HG02981 (cell line): Measurements from ENCODE around the gene GMCL2.
A peak's percentile ranks its signal among the peaks of the same experiment; 100 is the strongest.
"Not testable (repeated sequence)": the region's sequence is repeated elsewhere in the genome, so short reads cannot be mapped to it uniquely, and the experiment has no call there.

Experiments
- ATAC-seq: cut with Tn5 transposase; IDR thresholded peaks from one replicate; pipeline ENCODE4 v1.9.1; 2021; ENCODE audit warnings: mild to moderate bottlenecking, moderate library complexity; ENCODE audit not compliant: unreplicated experiment

GMCL2 gene, protein sequence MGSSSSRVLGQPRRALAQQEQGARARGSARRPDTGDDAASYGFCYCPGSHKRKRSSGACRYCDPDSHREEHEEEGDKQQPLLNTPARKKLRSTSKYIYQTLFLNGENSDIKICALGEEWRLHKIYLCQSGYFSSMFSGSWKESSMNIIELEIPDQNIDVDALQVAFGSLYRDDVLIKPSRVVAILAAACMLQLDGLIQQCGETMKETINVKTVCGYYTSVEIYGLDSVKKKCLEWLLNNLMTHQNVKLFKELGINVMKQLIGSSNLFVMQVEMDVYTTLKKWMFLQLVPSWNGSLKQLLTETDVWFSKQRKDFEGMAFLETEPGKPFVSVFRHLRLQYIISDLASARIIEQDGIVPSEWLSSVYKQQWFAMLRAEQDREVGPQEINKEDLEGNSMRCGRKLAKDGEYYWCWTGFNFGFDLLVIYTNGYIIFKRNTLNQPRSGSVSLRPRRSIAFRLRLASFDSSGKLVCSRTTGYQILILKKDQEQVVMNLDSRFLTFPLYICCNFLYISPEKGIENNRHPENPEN

DNA sequence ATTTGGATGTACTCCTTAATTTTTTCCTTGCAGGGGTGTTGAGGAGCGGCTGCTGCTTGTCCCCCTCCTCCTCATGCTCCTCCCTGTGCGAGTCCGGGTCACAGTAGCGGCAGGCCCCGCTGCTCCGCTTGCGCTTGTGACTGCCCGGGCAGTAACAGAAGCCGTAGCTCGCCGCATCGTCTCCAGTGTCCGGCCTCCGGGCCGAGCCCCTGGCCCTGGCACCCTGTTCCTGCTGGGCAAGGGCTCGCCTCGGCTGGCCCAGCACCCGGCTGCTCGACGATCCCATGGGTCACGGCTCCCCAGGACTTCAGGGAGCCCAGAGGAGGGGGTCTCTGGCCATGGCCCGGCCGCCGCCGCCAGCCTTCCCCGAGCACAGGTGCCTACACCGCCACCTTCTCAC, at the start of gene GMCL2:
Gene GMCL2 (minus strand): TSS at position 358 of the 400 bp plus-strand sequence. CDS start 72 bp downstream, at position 286.
- no peak for ATAC-seq

DNA sequence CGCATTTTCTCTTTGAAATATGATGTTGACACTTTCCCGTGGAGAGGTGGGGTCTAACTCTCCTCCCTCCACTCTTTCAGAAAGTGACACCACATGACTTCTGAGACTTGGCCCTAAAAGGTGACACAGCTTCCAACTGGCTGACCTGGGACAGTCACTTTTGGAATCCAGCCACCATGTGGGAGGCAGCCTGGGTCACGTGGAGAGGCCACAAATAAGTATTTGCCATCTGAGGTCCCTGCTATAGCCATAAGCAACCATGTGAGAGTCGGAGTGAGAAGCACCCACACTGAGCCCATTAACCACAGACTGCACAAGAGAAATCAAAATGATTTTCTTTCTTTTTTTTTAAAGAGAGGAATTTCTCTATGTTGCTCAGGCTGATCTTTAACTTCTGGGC, 49.5 kb upstream of the GMCL2 start:
- ATAC-seq, result no peak

DNA sequence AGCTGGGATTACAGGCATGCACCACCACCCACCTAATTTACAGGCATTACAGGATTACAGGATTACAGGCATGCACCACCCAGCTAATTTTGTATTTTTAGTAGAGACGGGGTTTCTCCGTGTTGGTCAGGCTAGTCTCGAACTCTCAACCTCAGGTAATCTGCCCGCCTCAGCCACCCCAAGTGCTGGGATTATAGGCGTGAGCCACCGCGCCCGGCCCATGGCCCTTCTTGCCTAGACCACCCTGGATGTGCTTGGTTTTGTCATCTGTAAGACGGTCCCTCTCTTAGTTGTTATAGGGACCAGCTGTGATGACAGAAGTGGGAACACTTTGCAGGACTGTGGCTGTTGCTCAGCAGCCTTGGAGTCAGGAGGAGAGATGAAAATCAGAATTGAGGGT, 49.0 kb upstream of the GMCL2 start:
- ATAC-seq, result no peak

DNA sequence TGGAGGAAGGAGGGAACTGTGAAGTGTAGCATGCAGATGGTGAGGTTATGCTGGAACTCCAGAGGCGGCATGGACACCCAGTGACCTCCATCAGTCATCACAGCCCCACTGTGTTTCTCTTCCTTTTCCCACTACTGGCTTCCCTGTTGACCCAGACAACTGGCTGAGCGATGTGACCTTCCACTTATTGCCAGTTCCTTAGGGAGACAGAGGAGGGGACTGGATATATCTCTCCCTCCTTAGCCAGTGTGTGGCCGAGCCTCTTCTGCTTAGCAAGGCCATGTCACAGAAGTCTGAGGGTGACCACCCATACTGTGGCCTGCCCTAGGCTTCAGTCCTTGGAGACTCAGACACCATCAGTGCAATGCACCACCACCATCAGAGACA, 48.4 kb upstream of the GMCL2 start:
- no peak for ATAC-seq

DNA sequence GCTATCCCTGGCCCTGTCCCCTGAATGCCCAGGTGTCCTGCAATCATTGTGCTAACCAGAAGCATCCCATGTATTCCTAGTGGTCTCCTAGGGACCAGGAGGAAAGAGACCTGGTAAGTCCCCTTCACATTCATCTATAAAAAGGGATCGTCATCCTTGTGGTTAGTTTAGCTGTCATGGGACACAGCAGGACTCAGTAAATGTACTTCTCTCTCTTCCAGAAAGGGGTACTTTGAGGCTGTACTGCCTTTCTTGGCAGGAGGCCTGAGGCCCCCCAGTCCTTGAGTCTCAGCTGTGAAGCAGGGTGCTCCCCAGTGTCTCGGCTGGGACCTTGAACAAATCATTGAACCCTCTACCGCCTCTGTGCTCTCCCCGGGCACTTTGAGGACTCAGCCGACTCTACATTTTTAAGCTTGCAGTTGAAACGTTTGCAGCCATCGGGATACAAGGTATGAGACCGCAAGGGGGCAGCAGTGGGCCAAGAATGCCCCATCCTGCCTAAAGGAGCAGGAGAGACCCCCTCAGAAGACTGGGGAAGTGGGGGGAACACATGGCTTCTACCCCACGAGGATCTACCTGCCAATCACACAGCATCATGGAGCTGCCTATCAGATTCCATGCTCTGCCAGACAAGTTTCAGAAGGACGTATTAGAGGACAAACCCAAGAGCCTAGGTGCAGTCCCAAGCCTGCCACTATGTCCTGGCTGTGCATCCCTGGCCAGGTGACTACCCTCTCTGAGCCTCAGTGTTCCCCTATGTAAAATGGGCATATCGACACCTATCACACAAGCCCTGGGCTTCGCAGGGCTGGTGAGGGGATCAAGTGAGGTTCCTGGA, 47.8 kb upstream of the GMCL2 start:
- no peak for ATAC-seq

DNA sequence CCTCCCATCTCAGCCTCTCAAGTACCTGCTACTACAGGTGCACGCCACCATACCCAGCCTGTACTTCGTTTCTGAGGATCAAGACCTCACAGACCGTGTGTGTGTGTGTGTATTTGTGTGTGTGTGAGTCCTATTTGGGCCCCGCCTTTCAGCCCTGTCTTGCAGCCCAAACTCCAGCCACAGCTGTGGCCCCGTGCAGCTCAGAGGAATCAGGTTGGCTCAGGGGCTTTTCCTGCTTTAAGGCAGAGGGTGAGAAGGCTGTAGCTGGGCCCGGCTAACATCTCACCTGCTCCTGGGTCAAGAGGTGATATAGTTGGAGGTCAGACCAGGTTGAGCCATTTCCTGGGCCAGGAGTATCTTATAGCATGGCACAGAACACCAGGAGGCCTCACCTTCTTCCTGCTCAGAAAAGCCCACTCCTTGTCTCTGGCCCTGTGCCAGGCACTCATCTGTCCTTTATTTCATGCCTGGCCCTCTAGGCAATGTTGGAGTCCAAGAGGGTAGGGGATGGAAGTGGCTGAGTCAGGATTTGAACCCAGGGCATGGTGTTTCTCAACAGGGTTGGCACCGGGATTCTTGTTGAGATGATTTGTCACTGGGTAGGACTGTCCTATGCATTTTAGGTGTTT, 47.1 kb upstream of the GMCL2 start:
- no peak for ATAC-seq

DNA sequence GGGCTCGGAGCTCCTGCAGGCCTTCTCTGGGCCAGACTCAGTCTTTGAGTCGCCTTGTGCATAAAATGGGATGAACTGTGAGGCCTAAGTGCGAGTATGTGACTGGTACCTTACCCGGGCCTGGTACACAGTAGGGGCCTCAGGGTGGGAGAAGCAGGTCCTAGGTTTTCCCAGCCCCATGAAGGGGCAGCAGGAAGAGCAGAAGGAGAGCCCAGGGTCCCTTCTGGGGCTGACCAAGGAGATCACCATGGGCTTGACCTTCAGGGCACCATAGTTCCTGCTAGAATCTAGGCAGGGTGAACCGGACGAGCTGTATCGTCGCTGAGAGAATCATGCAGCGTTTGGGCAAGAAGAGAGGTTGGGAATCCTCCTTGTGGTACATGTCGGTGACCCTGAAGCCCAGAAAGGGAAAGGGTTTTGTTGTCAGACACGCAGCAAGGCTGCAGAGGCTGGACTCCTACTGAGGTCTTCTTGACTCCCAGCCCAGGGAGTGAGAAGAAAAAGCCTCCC, 45.8 kb upstream of the GMCL2 start:
- ATAC-seq, result peak; percentile 12

DNA sequence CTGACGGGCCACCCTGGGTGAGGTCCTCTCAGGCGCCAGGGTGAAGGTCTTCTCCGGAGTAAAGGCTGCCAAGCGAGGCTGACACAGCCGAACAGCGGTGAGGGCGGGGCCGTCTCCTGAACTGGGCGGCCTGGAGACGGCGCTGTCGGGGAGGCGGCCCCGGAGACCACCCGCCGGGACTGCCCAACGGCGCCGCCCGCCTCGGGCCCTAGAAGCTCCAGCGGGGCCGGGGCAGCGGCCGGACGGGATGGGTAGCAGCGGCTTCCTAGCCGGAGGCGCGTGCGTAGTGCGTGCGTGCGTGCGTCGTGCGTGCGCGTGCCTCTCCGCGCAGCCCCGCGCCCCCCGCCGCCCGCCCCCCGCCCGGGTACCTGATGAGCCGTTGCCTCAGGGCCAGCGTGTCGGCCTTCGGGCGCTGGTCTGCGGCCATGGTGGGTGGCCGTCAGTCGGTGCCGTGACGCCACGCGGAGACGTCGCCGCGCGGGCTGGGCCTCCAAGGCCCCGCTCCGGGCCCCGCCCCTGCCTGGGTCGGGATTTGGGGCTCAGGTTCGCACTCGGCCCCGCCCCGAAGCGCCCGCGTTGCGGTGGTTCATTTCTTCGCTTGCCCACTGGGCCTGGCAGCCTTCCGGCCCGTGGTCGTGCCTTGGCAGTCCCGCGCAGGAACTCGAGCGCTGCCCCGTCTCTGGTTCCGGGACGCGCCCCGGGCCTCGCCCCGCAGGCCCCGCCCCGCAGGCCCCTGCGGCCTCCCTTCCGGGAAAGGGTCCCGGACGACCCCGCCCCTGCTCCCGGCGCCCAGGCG, 45.2 kb upstream of the GMCL2 start, which contains the start of gene PHYKPL:
Gene PHYKPL (minus strand): TSS at position 679 of the 796 bp plus-strand sequence. CDS start 252 bp downstream, at position 427.
- peak; percentile 55 for ATAC-seq

DNA sequence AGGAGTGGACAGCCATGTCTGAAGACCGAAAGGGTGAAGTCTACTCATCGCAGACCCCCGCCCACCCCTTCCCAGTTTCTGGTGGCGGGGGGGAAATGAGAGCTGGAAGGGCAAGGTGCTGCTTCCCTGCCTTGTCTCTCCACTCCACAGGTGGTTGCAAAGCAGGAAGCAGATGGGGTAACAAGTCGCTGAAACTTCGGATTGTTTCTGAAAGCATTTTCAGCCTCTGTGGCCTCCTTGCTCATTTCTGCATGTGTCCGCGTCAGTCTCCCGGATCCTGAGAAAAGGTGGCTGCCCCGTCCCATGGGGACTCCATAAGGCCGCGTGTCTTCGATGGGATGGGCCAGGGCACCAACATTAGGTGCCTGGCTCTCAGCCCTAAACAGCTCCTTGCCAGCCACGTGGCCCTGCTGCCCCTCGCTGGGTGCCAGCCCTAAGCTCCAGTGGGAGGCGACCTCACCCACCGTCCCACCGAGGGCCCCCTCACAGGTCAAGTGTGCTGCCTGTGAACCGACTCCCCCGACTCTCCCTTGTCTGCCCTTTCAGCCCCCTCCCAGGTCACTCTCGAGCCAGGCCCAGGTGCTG, 44.5 kb upstream of the GMCL2 start:
- ATAC-seq, result no peak

DNA sequence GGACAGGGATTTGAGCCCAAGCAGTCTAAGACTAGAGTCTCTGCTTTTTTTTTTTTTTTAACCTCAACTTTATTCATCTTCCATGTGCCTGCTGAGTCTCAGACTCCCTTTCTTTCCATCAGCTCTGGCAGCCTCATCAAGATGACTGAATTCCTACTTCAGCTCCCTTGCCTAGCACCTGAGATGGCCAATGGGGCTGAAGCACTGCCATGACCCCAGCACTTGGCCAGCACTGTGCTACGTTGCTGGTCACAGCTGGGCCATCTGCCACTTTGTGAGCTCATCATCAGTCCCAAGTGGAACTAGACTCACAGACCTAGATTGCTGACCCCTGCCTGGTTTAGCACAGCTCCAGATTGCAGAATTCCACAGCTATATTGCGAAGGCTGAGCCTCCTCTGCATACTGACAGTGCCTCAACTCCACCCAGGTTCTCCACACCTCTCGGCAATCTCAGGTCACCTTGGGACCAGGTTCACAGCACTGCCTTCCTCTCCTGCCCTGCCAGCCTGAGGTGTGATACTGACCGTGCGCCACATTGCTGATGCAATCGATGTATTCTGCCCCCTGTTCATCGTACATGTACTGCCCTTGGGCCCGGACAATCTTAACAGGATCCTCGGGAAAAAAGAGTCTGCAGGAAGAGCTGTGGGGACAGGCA, 43.8 kb upstream of the GMCL2 start:
- ATAC-seq, result no peak

DNA sequence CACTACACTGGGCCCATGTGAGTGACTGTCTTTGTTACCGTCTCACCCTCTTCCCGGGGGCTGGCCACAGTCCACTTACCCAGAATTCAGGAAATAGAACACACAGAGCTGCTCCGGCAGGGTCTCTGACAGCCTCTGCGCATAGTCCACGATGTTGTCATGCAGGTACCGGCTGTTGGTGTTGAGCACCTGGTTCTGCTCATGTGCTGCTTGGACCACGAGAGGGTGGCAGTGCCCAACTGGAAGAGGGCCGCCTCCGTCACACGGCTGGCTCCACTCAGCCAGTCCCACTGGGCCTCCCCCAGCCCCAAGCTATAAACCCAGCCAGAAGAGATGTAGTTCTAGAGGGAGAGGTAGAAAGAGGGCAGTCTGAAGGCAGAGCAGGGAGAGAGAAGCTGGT, 42.7 kb upstream of the GMCL2 start:
- ATAC-seq, result no peak

DNA sequence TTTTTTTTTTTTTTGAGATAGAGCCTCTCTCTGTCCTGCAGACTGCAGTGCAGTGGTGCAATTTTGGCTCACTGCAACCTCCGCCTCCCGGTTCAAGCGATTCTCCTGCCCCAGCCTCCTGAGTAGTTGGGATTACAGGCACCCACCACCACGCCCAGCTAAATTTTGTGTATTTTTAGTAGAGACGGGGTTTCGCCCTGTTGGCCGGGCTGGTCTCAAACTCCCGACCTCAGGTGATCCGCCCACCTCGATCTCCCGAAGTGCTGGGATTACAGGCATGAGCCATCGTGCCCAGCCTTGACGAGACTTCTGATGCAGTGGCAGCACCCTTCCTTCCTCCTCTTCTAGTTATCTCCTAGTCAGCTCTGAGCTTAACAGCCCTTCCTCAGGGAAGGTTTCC, 41.9 kb upstream of the GMCL2 start:
- ATAC-seq, result not testable (repeated sequence)

DNA sequence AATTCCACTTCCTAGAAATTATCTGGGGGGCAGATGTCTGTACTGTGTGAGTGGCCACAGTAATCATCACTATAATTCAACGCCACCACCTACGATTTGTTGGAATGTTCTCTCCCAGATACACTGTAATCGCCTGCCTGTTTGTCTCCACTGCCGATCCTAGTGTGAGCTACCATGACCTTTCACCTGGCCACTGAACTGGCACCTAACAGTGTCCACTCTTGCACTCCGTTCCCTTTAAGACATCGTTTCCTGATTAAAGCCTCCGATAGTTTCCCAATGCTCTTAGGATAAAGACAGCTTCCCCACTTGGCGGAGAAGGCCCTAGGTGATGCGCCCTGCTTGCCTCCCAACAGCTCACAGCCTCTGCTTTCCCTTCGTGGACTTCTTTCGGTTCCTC, 41.4 kb upstream of the GMCL2 start:
- ATAC-seq, result no peak

DNA sequence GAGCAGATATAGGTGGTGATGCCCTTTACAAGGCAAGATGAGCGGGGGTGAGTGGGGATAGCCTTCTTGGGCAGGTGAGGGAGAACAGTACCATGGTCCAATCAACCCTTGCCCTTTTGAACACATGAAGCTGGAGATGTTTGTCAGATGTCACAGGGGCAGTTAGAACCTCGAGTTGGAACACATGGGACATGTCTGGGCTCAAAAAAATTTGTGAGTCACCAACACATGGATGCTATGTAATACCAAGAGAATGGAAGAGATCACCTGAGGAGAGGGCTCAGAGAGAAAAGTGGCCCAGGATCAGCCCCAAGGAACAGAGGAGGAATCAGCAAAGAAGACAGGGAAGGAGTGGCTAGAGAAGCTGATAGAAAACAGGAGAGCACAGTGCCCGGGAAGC, 40.8 kb upstream of the GMCL2 start:
- no peak for ATAC-seq

DNA sequence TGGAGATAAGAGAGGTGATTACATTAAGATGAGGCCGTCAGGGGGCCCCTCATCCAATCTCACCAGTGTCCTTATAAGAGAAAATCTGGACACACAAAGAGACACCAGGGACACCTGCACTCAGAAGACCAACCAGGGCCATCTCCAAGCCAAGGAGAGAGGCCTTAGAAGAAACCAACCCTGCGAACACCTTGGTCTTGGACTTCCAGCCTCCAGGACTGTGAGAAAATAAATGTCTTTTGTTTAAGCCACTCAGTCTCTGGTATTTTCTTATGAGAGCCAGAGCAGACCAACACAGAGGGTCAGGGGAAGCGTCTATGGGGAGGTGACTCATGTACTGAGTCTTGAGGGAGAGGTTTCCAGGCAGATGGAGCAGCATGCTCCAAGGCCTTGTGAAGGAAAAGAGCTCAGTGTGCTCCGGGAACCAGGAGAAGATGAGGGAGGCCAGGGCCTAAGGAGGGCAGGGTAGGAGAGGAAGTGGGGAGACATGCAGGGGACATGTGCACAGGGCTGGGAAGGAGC, 40.0 kb upstream of the GMCL2 start:
- no peak for ATAC-seq

DNA sequence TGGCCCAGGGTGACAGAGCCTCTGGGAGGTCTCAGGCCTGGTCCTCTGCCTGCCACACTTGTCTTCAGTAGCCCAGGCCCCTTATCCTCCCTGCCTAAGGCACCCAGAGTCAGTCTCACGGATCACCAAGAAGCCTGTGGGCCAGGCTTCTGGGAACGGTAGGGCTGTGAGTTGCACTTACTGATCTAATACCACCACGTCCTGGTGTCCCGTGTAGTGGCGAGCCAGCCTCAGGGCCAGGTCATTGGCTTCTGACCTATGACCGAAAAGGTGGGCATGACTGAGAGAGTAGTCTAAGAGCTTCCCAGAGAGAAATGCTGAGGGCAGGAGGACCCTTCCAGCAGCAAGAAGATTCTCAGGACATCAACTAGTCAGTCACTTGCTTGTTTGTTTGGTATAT, 38.0 kb upstream of the GMCL2 start:
- ATAC-seq, result no peak

DNA sequence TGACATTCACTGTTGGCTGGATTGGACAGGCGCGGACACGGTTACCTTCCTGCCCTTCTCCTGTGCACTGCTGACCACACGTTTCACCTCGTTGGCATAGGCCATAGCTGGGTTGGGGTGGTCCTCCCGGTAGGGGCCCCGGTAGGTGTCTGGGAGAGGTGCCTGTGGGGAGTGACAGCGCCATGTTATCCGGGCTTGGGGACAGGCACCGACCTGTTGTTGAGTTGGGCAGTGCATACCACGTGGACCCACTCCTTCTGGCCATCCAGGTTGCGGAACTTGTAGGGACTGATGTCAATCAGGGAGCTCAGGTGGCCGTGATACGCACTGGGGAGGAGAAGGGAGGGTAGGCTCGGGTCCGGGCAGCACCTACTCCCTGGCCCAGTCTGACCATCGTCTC, 37.2 kb upstream of the GMCL2 start:
- no peak for ATAC-seq

DNA sequence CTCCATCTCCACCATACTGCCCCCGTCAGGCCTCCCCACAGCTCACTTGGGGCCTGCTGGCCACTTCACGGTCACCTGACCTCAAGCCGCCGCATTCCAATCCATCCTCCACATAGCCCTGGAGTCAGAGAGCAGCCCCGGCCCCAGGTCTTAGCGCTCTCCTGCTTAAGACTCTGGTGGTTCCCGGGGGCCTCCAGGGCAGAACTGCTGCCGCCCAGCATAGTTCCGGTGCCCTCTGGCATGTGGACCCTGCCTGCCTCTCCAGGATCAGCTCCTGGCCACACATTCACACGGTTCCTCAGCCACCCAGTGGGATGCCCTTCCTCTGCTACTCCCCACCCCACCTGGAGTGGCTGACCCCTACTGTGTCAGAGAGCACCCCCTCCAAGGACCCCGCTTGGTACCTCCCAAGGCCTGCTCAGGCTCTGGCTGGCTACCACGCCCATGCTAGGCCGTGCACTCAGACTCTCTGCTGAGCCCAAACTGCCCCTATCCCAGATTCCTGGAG, 36.7 kb upstream of the GMCL2 start:
- no peak for ATAC-seq

DNA sequence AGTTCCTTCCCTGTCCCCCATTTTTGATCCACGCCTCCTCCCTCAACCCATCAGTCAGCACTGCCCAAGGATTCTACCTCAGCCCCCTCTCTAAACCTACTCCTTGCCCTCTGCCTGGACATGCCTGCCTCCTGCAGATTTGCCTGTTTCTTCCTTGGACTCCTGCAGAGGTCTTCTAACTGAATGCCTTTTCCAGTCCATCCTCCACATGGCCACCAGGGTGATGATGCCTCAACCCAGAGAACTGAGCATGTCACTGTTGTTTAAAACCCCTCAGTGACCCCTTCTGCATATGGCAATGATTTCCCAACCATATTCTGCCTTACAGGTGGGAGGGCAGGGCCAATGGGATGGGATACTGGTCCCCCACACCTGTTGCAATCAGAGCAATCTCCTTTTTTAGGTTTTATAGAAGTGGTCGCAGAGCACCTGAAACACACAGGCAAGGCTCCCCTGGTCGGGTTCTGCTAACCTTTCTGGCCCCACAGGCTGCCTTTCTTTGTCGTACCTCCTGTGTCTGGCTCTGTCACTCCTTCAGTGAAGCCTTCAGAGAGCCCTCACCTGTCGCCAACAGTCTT, 36.1 kb upstream of the GMCL2 start:
- ATAC-seq, result no peak
